ENCODE measurements around the gene TPSB2. TPM values are rescaled to one million over a fixed set of nuclear protein-coding genes. Genes with fewer than 3 reads are reported as not detected.

Gene TPSB2
- polyA plus RNA-seq, 1 donor (not counting 4 experiments of a cell fraction or from before 2014, with no cell fraction given): not detected

GRCh38 chr16:1220098-1220728 lies 9.8 kb downstream of the TPSB2 start:
- Histone ChIP-seq H3K9me3 (ENCODE audit: control insufficient read depth, low read depth, low read length) (no peaks in the 10 kb centered on the region), H3K79me2 (ENCODE audit: control insufficient read depth, insufficient read depth, low read length) (no peaks in the 10 kb centered on the region), H3K4me2 (ENCODE audit: control insufficient read depth, extremely low read depth, insufficient read depth, low read depth, low read length) (no peak overlapping the region), H3K4me1 (ENCODE audit: control insufficient read depth, extremely low read depth, insufficient read depth, low read length) (no peaks in the 10 kb centered on the region), H3K36me3 (ENCODE audit: control insufficient read depth in 2 of 2, extremely low read depth in 1 of 2, insufficient read depth in 2 of 2, low read length in 2 of 2) (no peaks in the 10 kb centered on the region), H3K4me3 (ENCODE audit: control insufficient read depth in 2 of 3, extremely low read depth in 1 of 3, insufficient read depth in 2 of 3, low read depth in 1 of 3, low read length in 3 of 3) (no peak overlapping the region), H3K27me3 (ENCODE audit: control insufficient read depth, extremely low read depth, insufficient read depth, low read length) (peaks cover 5% of the 10 kb centered on the region), H3K27ac (ENCODE audit: control insufficient read depth, insufficient read depth, low read length) (no peak overlapping the region), H2AFZ (ENCODE audit: control insufficient read depth, low read length) (no peak overlapping the region), H4K20me1 (ENCODE audit: control insufficient read depth, extremely low read depth, insufficient read depth, low read length) (no peaks in the 10 kb centered on the region), H3K9me1 (ENCODE audit: control insufficient read depth, extremely low read depth, insufficient read depth, low read length) (no peaks in the 10 kb centered on the region), H3K9ac (ENCODE audit: control insufficient read depth, extremely low read depth, insufficient read depth, low read length) (no peak overlapping the region)
- TF ChIP-seq EZH2 (IDR thresholded peaks at IDR 0.05; ENCODE audit: low read length): no peak
- TF ChIP-seq, protein P1, sequence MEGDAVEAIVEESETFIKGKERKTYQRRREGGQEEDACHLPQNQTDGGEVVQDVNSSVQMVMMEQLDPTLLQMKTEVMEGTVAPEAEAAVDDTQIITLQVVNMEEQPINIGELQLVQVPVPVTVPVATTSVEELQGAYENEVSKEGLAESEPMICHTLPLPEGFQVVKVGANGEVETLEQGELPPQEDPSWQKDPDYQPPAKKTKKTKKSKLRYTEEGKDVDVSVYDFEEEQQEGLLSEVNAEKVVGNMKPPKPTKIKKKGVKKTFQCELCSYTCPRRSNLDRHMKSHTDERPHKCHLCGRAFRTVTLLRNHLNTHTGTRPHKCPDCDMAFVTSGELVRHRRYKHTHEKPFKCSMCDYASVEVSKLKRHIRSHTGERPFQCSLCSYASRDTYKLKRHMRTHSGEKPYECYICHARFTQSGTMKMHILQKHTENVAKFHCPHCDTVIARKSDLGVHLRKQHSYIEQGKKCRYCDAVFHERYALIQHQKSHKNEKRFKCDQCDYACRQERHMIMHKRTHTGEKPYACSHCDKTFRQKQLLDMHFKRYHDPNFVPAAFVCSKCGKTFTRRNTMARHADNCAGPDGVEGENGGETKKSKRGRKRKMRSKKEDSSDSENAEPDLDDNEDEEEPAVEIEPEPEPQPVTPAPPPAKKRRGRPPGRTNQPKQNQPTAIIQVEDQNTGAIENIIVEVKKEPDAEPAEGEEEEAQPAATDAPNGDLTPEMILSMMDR (optimal IDR thresholded peaks at IDR 0.05 in 1 of 3, IDR thresholded peaks at IDR 0.05 in 1 of 3, conservative IDR thresholded peaks at IDR 0.05 in 1 of 3; ENCODE audit: extremely low read depth in 1 of 3, insufficient read depth in 2 of 3, low read length in 3 of 3): no peak
- FAIRE-seq (no peak), DNase-seq (ENCODE audit: low read depth, low spot score) (no peak)
- dilution Hi-C loops (cut with MboI; ENCODE audit: extremely low pct_ligation_motif_present, low sequenced_read_pairs): no loop called here

GRCh38 chr16:1218930-1219611 lies 10.9 kb downstream of the TPSB2 start:
- Histone ChIP-seq H3K4me3 (ENCODE audit: control insufficient read depth in 2 of 3, extremely low read depth in 1 of 3, insufficient read depth in 2 of 3, low read depth in 1 of 3, low read length in 3 of 3) (no peak overlapping the region), H2AFZ (ENCODE audit: control insufficient read depth, low read length) (no peak overlapping the region), H3K4me1 (ENCODE audit: control insufficient read depth, extremely low read depth, insufficient read depth, low read length) (no peaks in the 10 kb centered on the region), H3K27me3 (ENCODE audit: control insufficient read depth, extremely low read depth, insufficient read depth, low read length) (peaks cover 5% of the 10 kb centered on the region), H3K9me3 (ENCODE audit: control insufficient read depth, low read depth, low read length) (no peaks in the 10 kb centered on the region), H3K27ac (ENCODE audit: control insufficient read depth, insufficient read depth, low read length) (no peak overlapping the region), H3K4me2 (ENCODE audit: control insufficient read depth, extremely low read depth, insufficient read depth, low read depth, low read length) (no peak overlapping the region), H3K36me3 (ENCODE audit: control insufficient read depth in 2 of 2, extremely low read depth in 1 of 2, insufficient read depth in 2 of 2, low read length in 2 of 2) (no peaks in the 10 kb centered on the region), H4K20me1 (ENCODE audit: control insufficient read depth, extremely low read depth, insufficient read depth, low read length) (no peaks in the 10 kb centered on the region), H3K9me1 (ENCODE audit: control insufficient read depth, extremely low read depth, insufficient read depth, low read length) (no peaks in the 10 kb centered on the region), H3K9ac (ENCODE audit: control insufficient read depth, extremely low read depth, insufficient read depth, low read length) (no peak overlapping the region), H3K79me2 (ENCODE audit: control insufficient read depth, insufficient read depth, low read length) (no peaks in the 10 kb centered on the region)
- FAIRE-seq (no peak), DNase-seq (ENCODE audit: low read depth, low spot score) (no peak)
- TF ChIP-seq EZH2 (IDR thresholded peaks at IDR 0.05; ENCODE audit: low read length): no peak
- TF ChIP-seq, protein P1 (optimal IDR thresholded peaks at IDR 0.05 in 1 of 3, IDR thresholded peaks at IDR 0.05 in 1 of 3, conservative IDR thresholded peaks at IDR 0.05 in 1 of 3; ENCODE audit: extremely low read depth in 1 of 3, insufficient read depth in 2 of 3, low read length in 3 of 3): no peak
- dilution Hi-C loops (cut with MboI; ENCODE audit: extremely low pct_ligation_motif_present, low sequenced_read_pairs): no loop called here

All from keratinocyte (primary cell).